Nephron (organoid): ENCODE data around the gene MPP3.

Experiments
- H3K27ac Mint-ChIP-seq, 3 experiments: 2 replicates each; pipeline ENCODE4 v1.8.0; 2020; ENCODE audit warnings: mixed read lengths in 3 of 3, mild to moderate bottlenecking in 2 of 3, moderate library complexity in 1 of 3
- H3K27me3 Mint-ChIP-seq: 2 replicates; pipeline ENCODE4 v1.8.0; 2021; ENCODE audit warnings: low read depth, mild to moderate bottlenecking, moderate library complexity, mixed read lengths
- H3K36me3 Mint-ChIP-seq: 2 replicates; pipeline ENCODE4 v1.8.0; 2020; ENCODE audit warnings: low read depth, mixed read lengths
- H3K4me1 Mint-ChIP-seq: 2 replicates; pipeline ENCODE4 v1.8.0; 2020; ENCODE audit warnings: mixed read lengths
- H3K4me3 Mint-ChIP-seq, 3 experiments: 2 replicates each; pipeline ENCODE4 v1.8.0; 2020; ENCODE audit warnings: mild to moderate bottlenecking in 3 of 3, mixed read lengths in 3 of 3, moderate library complexity in 2 of 3
- H3K9me3 Mint-ChIP-seq: 2 replicates; pipeline ENCODE4 v1.8.0; 2020; ENCODE audit warnings: mixed read lengths
- TF ChIP-seq, protein P1 (sequence below), 3 experiments: fragments of 200-600 bp; sonication (generic); IDR thresholded peaks; one replicate each; pipeline ENCODE4 v1.5.0; 2021; ENCODE audit warnings: antibody characterized with exemption in 3 of 3; ENCODE audit not compliant: unreplicated experiment in 3 of 3

MPP3 gene

GRCh38 chr17:43878260-43879175 lies 45.6 kb upstream of the MPP3 start:
- TF ChIP-seq, protein P1, sequence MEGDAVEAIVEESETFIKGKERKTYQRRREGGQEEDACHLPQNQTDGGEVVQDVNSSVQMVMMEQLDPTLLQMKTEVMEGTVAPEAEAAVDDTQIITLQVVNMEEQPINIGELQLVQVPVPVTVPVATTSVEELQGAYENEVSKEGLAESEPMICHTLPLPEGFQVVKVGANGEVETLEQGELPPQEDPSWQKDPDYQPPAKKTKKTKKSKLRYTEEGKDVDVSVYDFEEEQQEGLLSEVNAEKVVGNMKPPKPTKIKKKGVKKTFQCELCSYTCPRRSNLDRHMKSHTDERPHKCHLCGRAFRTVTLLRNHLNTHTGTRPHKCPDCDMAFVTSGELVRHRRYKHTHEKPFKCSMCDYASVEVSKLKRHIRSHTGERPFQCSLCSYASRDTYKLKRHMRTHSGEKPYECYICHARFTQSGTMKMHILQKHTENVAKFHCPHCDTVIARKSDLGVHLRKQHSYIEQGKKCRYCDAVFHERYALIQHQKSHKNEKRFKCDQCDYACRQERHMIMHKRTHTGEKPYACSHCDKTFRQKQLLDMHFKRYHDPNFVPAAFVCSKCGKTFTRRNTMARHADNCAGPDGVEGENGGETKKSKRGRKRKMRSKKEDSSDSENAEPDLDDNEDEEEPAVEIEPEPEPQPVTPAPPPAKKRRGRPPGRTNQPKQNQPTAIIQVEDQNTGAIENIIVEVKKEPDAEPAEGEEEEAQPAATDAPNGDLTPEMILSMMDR (IDR thresholded peaks at IDR 0.05; ENCODE audit: unreplicated experiment in 3 of 3), result peak; percentile 94 to 98 (median 98)
- H3K27me3 Mint-ChIP-seq, result peaks cover 3% of the 10 kb centered on the region
- H3K4me1 Mint-ChIP-seq, result peaks cover 15% of the 10 kb centered on the region
- no peaks in the 10 kb centered on the region for H3K36me3 Mint-ChIP-seq
- no peaks in the 10 kb centered on the region for H3K9me3 Mint-ChIP-seq
- H3K4me3 Mint-ChIP-seq, result no peak overlapping the region
- peak overlapping the region; percentile 46 to 90 (median 79) for H3K27ac Mint-ChIP-seq

- peaks cover 15% of the 10 kb centered on the region for H3K4me1 Mint-ChIP-seq
- H3K27me3 Mint-ChIP-seq, result peaks cover 3% of the 10 kb centered on the region
- H3K4me3 Mint-ChIP-seq, result no peak overlapping the region
- no peaks in the 10 kb centered on the region for H3K9me3 Mint-ChIP-seq
- H3K36me3 Mint-ChIP-seq, result no peaks in the 10 kb centered on the region
- TF ChIP-seq, protein P1 (IDR thresholded peaks at IDR 0.05; ENCODE audit: unreplicated experiment in 3 of 3), result no peak
- no peak overlapping the region for H3K27ac Mint-ChIP-seq
Measured at GRCh38 chr17:43877451-43878155, 44.7 kb upstream of the MPP3 start.

DNA sequence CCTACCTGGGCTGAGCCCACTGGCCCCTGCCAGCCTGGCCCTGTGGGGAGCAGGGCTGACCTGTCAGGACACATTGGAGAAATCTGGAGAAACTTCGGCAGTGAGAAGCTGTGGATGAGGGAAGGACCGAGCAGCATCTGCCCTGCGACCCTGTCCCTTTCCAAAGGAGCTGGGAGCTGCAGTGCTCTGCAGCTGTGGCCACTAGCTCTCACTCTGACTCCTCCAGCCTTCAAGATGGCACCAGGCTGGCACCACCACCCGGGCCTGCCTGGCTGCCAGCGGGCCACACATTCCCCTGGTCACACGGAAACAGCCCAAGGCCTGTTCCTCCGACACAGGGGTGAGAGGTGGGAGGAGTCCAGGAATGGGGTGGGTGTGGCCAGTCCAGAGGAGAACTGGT lies 44.1 kb upstream of the MPP3 start:
- TF ChIP-seq, protein P1 (IDR thresholded peaks at IDR 0.05; ENCODE audit: unreplicated experiment in 3 of 3), result no peak
- Mint-ChIP-seq H3K36me3 (no peaks in the 10 kb centered on the region), H3K27ac (no peak overlapping the region), H3K4me1 (peaks cover 15% of the 10 kb centered on the region), H3K4me3 (no peak overlapping the region), H3K27me3 (peaks cover 3% of the 10 kb centered on the region), H3K9me3 (no peaks in the 10 kb centered on the region)

- Mint-ChIP-seq H3K4me3 (no peak overlapping the region), H3K36me3 (no peaks in the 10 kb centered on the region), H3K27me3 (peaks cover 7% of the 10 kb centered on the region), H3K27ac (no peak overlapping the region), H3K9me3 (no peaks in the 10 kb centered on the region), H3K4me1 (peaks cover 15% of the 10 kb centered on the region)
- TF ChIP-seq, protein P1 (IDR thresholded peaks at IDR 0.05; ENCODE audit: unreplicated experiment in 3 of 3), result no peak
Measured at GRCh38 chr17:43875476-43876147, 42.7 kb upstream of the MPP3 start.

DNA sequence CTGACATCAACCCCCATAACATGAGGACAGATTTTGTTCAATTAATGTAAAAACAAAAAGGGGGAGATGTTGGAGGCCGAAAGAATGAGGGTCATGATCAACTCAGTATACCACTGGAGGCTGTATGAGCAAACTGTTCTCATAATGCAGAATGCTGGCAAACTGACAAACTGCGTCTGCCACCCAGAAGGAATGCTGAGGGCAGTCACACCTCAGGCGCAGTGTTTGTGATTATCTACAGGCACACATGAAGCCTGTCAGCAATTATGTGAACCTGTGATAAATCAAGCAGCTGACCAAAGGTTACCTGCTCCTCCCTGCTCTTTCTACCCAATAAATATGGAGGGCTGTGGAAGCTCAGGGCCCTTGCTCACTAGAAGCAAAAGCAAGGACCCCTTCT lies 41.3 kb upstream of the MPP3 start:
- Mint-ChIP-seq H3K4me3 (no peak overlapping the region), H3K27me3 (peaks cover 12% of the 10 kb centered on the region), H3K4me1 (peaks cover 8% of the 10 kb centered on the region), H3K36me3 (no peaks in the 10 kb centered on the region), H3K27ac (no peak overlapping the region), H3K9me3 (no peaks in the 10 kb centered on the region)
- TF ChIP-seq, protein P1 (IDR thresholded peaks at IDR 0.05; ENCODE audit: unreplicated experiment in 3 of 3), result no peak
